Kidney epithelial cell (primary cell): ENCODE results near the gene SCARB1. TPM values are rescaled to one million over a fixed set of nuclear protein-coding genes. Genes with fewer than 3 reads are reported as not detected.

ENCODE experiments used
- DNase-seq: peaks from one replicate; pipeline ENCODE4 v3.0.0-alpha.2; 2010; ENCODE audit warnings: low read depth
- H3K27me3 ChIP-seq: 2 replicates; pipeline ENCODE4 v1.6.0; 2011; ENCODE audit warnings: low read length; ENCODE audit not compliant: control insufficient read depth, insufficient read depth
- H3K36me3 ChIP-seq: 2 replicates; pipeline ENCODE4 v1.5.1; 2011; ENCODE audit warnings: low read length; ENCODE audit not compliant: control insufficient read depth, insufficient read depth
- H3K4me3 ChIP-seq: 2 replicates; pipeline ENCODE4 v1.5.1; 2011; ENCODE audit warnings: low read depth, mild to moderate bottlenecking, control low read depth, low read length
- CTCF ChIP-seq: IDR thresholded peaks from 2 replicates; pipeline ENCODE4 v1.5.1; 2011; ENCODE audit warnings: mild to moderate bottlenecking, moderate library complexity, low read length, control low read depth, inconsistent platforms; ENCODE audit not compliant: insufficient read depth, poor library complexity, severe bottlenecking
- total RNA-seq: library from RNA; depleted of rRNA; stranded (reverse); fragments of >200 nt; gene quantifications from 2 replicates; pipeline ENCODE4 v1.2.3, GENCODE V29; 2015

Gene SCARB1
- total RNA-seq, 1 donor from 2014 or later = 30.0 TPM

- DNase-seq = no peak
- H3K4me3 ChIP-seq = no peak overlapping the region
- TF ChIP-seq CTCF = no peak
- no peaks in the 10 kb centered on the region for H3K27me3 ChIP-seq
- no peaks in the 10 kb centered on the region for H3K36me3 ChIP-seq
Measured at GRCh38 chr12:124763594-124763979, 100.1 kb downstream of the SCARB1 start.

- Histone ChIP-seq H3K27me3 (no peaks in the 10 kb centered on the region), H3K4me3 (no peak overlapping the region), H3K36me3 (no peaks in the 10 kb centered on the region)
- TF ChIP-seq CTCF = no peak
- DNase-seq = no peak
Measured at GRCh38 chr12:124762791-124763593, 100.7 kb downstream of the SCARB1 start.

GRCh38 chr12:124762384-124762783 lies 101.3 kb downstream of the SCARB1 start:
- Histone ChIP-seq H3K4me3 (no peak overlapping the region), H3K36me3 (no peaks in the 10 kb centered on the region), H3K27me3 (no peaks in the 10 kb centered on the region)
- no peak for DNase-seq
- TF ChIP-seq CTCF = no peak

GRCh38 chr12:124761871-124762270 lies 101.8 kb downstream of the SCARB1 start:
- H3K4me3 ChIP-seq = no peak overlapping the region
- no peak for TF ChIP-seq CTCF
- no peaks in the 10 kb centered on the region for H3K27me3 ChIP-seq
- no peaks in the 10 kb centered on the region for H3K36me3 ChIP-seq
- DNase-seq = no peak

GRCh38 chr12:124761056-124761455 lies 102.6 kb downstream of the SCARB1 start:
- H3K36me3 ChIP-seq = no peaks in the 10 kb centered on the region
- H3K4me3 ChIP-seq = no peak overlapping the region
- TF ChIP-seq CTCF = no peak
- H3K27me3 ChIP-seq = no peaks in the 10 kb centered on the region
- no peak for DNase-seq

DNA sequence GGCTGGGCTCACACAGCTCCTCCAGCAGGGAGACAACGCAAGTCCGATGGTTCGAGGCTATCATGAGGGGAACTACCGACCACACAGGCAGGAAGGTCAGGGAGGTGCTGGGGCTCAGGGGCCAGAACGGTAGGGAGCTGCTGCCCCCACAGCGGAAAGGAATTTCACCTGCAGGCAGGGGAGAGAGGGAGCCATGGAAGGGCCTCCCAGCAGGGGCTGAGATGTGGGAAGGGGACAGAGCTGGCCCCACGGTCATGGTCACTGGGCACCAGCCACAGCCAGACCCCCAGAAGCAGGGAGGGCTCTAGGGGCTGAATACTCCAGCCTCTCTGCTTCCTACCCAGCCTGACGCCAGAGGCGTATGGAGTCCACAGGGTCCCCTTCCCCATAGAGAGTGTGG lies 103.1 kb downstream of the SCARB1 start:
- no peak for TF ChIP-seq CTCF
- no peak for DNase-seq
- Histone ChIP-seq H3K36me3 (no peaks in the 10 kb centered on the region), H3K27me3 (no peaks in the 10 kb centered on the region), H3K4me3 (no peak overlapping the region)
